GM21390 (cell line): Measurements from ENCODE around the gene C20orf141.
"Not testable (repeated sequence)": the region's sequence is repeated elsewhere in the genome, so short reads cannot be mapped to it uniquely, and the experiment has no call there.

Source experiments
- ATAC-seq: cut with Tn5 transposase; IDR thresholded peaks from one replicate; pipeline ENCODE4 v1.9.1; 2021; ENCODE audit not compliant: unreplicated experiment

Gene C20orf141

DNA sequence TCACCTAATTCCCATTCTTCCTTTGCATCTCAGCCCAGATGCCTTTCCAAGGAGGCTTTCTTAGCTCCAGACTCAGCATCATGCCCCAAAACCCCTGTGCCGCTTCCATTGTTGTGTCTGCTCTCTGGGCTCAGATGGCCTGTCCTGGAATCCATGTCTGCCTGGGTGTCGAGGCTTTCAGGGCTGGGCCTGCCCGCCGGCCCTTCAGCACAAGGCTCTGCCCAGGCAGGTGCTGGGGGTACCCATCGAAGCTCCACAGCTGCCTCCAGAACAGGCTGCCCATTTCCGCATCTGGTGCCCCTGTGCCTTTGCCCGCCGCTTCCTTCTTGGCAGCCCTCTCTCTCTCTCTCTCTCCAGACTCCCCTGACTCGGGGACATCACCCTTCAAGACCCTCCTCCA lies 15.5 kb upstream of the C20orf141 start:
- no peak for ATAC-seq

DNA sequence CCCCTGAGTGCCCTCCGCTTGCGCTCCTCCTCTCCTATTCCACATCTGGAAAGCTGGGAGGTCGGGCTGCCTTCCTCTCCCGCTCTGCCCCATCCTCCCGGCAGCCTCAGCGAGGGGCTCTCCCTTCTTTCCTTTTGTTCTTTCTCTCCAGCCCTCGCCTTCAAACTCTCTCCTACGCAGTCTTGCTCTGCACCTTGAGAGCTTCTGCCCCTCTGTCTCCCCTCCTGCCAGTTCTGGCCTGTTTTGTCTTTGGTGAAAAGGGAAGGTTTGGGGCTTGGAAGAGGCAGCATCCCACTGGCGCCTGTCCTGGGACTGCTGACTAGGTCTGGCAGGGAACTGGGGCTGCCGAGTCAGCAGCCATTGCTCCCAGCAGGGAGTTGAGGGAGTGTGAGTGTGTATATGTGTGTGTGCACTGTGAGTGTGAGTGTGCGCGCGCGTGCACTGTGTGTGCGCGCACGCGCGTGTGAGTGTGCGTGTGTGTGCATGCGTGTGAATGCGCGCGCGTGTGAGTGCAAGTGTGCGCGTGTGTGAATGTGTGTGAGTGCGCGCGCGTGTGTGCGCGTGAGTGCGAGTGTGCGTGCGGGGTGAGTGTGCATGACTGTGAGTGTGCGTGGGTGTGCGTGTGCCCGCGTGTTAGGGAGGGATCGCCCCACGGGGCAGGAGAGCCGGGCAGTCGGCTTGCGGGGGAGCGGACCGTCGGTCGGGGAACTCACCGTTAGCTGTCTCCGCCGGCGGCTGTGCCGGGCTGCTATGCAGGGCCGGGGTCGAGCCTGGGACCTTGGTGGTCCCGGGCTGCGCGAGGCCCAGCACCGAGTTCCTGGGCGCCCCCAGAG lies 14.9 kb upstream of the C20orf141 start:
- no peak for ATAC-seq

DNA sequence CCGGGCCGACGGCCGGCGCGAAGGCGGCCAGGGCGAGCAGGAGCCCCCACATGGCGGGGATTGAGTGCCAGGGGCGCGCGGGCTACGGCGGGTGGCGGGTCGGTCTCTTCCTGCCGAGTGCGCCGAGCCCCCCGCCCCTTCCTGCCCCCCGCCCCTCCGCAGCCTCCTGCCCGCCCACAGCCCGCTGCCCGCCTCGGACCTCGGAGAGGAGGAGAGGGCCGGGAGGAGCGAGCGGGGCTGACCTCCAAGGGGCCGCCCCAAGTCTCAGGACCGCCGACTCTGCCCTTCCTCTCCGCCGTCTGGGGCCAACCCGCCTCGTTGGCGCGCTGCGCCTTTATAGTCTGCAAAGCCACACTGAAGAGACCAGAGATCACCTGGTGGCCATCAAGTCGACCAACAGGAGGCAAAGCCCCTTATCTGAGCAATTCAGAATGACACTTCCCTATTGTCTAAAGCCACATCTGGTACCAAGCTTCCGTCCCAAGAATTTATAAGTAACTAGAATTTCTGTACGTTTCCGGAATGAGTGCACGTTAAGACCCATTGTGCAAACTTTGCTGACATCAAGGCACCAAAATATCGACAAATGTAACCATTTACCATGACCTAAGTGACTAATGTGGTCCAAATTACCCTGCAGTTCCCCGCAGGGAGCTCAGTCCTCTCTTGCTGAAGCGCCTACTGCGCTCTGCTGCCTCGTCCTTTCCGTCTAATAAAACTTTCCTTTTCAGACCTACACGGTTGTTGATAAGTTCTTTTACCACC lies 14.1 kb upstream of the C20orf141 start, which contains the start of gene CPXM1:
Gene CPXM1, minus strand, starts transcription at position 107 of the 765 bp plus-strand sequence. Its CDS starts 55 bp downstream, at position 52.
- no peak for ATAC-seq

DNA sequence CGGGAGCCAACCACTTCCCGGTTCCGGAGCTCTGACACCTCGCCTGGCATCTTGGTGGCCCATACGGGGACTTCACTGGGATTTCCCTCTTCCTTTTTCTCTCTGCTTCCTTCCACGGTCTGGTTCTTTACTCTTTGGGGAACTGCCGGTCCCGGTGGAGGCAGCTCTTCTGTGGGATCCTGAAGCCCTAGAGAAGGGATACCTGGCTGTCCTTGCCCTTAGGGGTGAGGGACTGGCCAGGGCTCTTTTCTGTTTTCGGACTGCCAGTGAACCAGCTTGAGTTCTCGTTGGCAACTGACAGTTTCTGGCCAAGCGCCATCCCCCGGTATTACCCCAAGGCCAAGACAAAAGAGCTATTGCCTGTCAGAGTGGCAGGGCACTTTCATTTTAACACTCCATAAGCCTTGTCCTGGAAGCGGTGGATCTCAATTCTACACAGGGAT lies 13.5 kb upstream of the C20orf141 start:
- ATAC-seq, result no peak

DNA sequence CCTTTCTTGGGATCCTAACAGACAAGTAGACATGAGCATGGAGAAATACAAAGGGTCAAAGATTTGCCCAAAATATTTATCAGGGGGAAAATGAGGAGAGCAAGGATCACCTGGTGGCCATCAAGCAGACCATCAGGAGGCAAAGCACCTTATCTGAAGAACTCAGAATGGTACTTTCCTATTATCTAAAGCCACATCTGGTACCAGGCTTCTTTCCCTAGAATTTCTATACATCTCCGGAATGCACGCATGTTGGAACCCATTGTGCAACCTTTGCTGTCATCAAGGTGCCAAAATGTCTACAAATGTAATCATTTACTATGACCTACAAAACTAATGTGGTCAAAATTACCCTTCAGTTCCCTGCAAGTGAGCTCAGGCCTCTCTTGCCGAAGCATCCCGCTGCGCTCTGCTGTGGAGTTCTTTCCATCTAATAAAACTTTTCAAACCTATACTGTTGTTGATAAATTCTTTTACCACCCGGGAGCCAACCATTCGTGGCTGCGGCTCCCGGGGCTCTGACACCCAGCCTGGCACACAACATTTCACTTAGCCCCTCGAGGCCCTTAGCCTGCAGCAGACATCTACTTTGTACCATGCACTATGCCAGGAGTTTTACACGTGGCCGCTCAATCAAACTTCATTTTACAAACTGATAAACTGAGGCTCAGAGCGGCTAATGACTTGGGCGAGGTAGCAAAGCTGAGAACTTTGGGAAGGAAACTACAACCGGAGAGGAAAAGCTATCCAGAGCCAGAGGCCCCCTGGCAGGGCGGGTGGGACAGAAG lies 10.6 kb upstream of the C20orf141 start:
- ATAC-seq, result no peak

DNA sequence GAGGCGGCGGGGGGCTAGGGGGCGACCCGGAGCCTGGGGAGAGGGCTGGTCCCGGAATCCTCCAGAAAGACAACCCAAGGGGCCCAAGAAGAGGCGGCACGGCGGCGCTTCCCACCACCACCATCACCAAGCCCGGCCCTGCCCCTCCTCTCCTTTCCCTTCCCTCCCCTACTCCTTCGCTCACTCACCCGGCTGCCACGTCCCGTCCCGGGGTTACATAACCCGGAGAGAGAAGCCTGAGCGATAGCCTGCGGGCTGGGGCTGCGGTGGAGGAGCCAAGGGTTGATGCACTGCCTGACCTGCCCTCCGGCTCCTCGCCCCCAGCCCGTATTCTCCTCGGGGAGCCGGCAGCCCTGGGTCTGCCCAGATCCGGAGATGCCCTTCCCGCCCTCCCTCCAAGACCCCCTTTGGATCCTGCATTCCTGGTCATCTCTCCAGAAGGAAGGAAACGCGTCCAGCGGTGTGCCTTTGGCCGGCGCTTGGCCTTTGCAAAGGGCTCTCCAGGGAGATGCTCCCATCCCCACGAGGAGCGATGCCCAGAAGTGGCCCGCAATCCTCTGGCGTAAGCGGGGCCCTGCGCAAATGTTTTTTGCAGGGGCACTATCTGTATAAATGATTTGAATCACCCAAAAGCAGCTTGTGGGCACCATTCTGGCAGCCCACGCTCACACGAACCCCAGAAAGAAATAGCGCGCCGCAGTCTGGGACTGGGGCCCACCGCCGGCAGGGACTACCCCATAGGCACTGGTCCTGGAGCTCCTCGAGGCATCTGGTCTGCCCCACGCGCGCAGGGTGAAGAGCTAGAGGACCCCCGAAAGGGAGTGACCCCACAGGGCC lies 9.7 kb upstream of the C20orf141 start:
- ATAC-seq, result no peak

DNA sequence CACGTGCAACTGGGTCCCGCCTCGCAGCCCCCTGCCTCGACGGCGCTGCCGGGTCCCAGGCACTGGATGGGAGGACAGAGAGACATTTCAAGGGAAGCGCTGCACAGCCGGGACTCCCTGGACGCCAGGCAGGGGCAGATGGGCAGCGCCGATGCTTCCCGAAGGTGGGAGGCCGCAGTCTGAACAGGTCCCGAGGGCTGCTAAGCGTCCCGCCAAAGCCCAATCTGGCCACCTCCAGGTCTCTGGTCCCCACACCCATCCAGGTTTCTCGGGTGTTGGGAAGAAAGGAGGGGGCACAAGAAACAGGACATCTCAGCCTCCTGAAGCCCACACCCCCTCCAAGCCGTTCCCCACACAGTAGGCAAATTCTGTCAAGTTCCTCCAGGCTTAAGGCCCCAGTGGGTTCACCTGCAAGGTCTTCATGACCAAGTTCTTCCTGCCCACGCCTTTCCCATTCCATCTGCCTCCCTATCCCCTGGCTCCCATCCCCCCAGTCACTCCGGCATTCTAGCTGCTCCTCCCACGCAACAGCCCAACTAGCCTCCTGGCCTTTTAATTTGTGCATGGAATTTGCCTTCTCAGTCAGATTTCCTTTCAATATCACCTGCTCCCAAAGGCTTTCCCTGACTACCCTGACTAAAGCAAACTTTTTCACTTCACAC lies 9.0 kb upstream of the C20orf141 start:
- no peak for ATAC-seq

DNA sequence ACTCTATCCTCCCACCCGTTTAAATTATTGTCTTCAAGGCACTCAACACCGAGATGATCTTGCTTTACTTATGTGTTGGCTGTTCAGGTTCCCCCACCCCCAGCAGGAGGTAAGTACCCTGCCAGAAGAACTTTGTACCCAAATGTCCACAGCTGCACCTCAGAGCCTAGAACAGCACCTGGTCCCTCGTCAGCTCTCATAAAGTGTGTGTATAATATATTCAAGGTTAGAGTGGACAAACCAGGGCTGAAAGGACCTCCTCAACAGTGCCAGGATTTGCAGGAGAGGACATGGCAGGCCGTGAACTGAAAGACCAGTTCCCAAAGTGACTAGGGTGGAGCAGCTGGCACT lies 8.5 kb upstream of the C20orf141 start:
- no peak for ATAC-seq

DNA sequence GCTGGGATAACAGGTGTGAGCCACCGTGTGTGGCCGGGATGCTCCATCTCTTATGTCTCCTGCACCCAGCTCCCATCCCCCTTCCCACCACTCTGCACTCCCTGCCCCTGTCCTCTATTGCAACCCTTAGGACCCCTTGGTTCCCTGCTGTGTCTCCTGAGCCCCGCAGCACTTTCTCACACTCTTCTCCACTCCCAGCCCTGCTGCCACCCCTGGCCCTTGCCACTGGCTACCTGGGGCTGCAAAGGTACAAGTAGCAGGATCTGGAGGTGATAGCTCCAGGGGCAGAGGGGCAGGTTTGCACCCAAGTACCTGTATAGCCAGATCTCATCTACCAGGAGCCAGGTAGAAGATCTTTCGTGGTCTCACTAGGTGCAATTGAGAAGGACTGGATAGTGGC lies 7.8 kb upstream of the C20orf141 start:
- ATAC-seq, result no peak

DNA sequence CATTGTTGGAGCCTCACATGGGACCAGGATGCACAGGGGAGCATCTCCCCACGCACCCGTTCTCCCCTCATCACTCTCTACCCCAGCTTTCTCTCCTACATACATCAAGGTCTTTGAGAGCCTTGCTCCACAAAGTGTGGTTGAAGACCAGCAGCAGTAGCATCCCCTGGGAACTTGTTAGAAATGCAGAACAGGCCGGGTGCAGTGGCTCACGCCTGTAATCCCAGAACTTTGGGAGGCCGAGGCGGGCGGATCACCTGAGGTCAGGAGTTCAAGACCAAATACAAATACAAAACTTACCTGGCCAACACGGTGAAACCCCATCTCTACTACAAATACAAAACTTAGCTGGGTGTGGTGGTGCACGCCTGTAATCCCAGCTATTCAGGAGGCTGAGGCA lies 6.9 kb upstream of the C20orf141 start:
- ATAC-seq, result not testable (repeated sequence)

DNA sequence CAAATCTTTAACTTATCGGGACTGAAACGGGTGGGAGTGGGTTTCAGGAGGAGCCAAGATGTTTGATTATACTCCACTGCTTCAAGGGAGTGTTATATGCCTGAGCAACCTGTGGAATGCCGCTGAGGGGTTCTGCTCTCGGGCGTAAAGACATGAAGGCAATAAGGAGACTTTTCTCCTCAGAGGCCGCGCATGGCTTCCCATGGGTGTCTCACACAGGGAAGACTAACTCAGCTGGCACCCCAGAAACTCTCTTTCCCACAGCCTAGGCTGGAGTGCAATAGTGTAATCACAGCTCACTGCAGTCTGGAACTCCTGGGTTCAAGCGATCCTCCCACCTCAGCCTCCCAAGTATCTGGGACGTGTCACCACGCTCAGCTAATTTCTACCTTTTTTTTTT lies 5.1 kb upstream of the C20orf141 start:
- no peak for ATAC-seq

DNA sequence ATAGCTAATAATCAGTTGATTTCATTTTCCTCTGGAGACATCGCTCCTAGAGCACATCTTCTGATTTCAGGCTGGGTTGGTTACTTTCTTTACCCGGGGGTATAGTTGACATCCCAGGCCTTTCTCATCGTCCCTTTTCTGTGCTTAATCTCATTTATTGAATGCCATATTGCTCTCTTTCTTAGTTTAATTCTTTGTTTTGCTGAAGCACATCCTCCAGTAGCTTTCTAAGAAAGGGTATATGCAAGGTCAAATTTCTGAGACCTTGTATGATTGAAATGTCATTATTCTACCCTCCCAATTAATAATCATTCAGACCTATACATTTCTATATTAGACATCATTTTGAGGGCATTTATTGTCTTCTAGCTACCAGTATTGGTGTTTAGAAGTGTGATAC lies 2.6 kb upstream of the C20orf141 start:
- ATAC-seq, result no peak

DNA sequence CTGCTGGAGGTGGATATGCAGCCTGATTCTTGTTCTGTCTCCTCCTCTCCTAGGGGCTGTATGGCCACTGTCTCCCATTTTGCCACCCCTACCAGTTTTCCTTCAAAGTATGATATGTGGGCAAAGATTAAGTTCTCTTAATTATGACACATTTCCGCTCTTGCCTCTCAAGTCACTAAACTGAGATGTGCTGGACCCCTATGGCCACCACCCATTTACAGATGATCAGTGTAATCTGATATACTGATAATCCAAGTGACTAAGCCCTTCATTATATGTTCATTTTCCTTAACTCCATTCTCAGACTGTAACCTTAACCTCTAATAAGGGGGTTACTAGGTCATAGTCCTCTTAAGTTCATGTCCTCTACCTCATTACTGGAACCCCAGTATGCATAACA lies 711 bp upstream of the C20orf141 start:
- ATAC-seq, result no peak

DNA sequence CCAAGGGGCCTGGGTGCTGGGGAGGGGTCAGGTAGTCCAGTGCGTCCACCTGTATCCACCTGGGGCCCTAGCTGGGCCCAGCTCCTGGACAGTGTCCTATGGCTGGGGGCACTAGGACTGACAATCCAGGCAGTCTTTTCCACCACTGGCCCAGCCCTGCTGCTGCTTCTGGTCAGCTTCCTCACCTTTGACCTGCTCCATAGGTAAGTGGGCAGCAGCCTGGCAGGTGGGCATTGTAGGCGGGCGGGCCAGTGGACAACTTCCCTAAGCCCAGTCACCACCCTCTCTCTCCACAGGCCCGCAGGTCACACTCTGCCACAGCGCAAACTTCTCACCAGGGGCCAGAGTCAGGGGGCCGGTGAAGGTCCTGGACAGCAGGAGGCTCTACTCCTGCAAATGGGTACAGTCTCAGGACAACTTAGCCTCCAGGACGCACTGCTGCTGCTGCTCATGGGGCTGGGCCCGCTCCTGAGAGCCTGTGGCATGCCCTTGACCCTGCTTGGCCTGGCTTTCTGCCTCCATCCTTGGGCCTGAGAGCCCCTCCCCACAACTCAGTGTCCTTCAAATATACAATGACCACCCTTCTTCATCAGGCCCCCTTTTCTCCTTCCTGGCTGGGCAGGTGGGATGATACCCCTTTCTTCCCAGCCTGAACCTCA lies 584 bp downstream of the C20orf141 start:
- no peak for ATAC-seq

DNA sequence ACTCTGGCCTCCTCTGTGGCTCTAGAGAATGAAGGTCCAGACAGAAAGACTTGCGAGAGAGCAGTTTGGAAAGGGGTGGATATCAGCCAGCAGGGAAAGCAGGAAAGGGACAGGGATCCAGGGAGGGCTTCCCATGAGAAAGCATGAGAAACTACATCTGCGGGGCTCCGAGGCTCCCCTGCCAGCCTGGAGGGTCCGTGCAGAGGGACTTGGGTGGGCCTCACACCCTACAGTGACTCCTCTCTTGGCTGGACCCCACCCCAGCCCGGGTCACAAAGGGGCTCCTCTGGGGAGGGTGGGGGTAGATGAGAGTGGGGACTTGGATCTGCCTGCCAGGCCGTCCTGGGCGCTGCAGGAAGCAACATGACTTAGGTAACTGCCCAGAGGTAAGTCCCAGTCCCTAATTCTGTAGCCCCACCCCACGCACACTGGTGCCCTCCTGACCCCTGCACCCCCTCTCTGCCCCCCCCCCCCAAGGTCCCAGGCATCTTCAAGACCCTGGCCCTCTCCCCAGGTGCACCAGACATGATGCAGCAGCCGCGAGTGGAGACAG lies 1.3 kb downstream of the C20orf141 start, which contains the start of gene TMEM239:
Gene TMEM239, plus strand, starts transcription at position 335 of the 553 bp plus-strand sequence. Its CDS starts 191 bp downstream, at position 526.
- ATAC-seq, result no peak

DNA sequence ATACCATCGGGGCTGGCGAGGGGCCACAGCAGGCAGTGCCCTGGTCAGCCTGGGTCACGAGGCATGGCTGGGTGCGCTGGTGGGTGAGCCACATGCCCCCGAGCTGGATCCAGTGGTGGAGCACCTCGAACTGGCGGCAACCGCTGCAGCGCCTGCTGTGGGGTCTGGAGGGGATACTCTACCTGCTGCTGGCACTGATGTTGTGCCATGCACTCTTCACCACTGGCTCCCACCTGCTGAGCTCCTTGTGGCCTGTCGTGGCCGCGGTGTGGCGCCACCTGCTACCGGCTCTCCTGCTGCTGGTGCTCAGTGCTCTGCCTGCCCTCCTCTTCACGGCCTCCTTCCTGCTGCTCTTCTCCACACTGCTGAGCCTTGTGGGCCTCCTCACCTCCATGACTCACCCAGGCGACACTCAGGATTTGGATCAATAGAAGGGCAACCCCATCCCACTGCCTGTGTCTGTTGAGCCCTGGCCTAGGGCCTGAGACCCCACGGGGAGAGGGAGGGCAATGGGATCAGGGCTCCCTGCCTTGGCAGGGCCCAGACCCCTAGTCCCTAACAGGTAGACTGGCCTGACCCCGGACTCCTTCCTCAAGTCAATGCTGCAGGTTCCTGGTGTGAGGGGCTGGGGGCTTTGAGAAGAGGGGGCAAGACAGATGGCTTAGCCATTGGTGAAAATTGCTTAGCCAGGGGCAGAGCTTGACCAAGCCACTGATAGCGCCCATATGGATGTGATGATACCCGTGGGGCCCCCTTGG lies 2.0 kb downstream of the C20orf141 start:
- ATAC-seq, result no peak

DNA sequence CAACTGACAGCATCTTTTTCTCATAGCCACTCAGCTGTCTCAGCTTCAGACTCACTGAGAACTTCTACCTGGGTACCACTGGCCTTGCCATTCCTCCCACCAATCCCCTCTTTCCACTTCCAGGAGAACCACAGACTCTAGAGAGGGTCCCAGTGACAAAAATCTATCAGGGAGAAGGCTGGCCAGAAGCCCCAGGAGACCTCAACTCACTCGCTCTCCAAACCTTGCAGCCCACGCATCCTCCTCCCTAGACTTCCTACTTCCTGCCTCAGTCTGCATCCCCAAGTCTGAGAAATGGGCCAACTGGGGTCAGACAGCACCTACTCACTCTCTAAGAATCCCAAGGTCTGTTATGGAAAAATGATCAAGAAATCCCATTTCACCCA lies 2.5 kb downstream of the C20orf141 start:
- ATAC-seq, result no peak

DNA sequence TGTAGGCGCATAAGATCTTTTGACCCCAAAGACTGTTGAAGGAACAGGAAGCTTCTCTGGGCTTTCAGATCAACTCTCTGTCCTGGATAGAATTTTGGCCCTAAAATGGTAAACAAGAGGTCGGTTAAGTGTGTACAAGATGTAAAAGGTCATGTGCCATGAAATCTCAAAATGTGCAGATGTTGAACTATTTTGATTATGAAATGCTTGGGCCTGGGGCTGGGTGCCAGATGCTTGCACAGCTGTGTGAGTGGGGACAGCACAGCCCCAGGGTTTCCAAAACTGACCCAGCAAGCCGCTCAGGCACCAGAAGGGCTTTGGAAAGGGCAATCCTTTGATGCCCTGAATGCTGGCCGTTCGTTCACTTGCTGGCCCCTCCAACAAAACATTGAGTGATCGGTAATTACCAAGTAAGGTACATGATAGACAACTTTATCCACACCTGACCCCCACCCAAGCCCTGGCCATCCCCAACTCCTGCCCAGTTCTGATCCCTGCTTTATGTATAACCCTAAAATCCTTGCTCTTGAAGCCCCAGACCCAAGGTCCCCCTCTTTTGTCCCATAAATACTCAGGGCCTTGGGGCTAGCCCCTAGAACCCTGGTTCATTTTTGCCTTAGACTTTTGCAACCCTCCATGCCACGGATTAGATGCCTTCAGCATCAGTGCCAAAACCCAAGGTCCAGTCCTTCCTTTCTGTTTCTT lies 3.3 kb downstream of the C20orf141 start:
- no peak for ATAC-seq
